HepG2 (cell line): ENCODE data around the gene MAST1. TPM values are rescaled to one million over a fixed set of nuclear protein-coding genes. Genes with fewer than 3 reads are reported as not detected.

Experiments
- CBX5 ChIP-seq: sonication (generic); formaldehyde crosslinking; IDR thresholded peaks from 2 replicates; pipeline ENCODE4 v1.4.0; 2020; ENCODE audit warnings: missing genetic modification reagents, borderline replicate concordance
- GPN1 ChIP-seq: sonication (generic); formaldehyde crosslinking; IDR thresholded peaks from 2 replicates; pipeline ENCODE4 v1.5.1; 2020; ENCODE audit warnings: missing genetic modification reagents, borderline replicate concordance
- NFKBIZ ChIP-seq: IDR thresholded peaks from 2 replicates; pipeline ENCODE4 v1.6.1; 2018; ENCODE audit warnings: missing genetic modification reagents, missing compliant biosample characterization
- SYNCRIP ChIP-seq: fragments of 200-400 bp; formaldehyde crosslinking; IDR thresholded peaks from 2 replicates; pipeline ENCODE4 v1.6.1; 2018; ENCODE audit warnings: mild to moderate bottlenecking, low read depth, low read length; ENCODE audit not compliant: insufficient read depth
- ZNF619 ChIP-seq: sonication (generic); formaldehyde crosslinking; IDR thresholded peaks from 2 replicates; pipeline ENCODE4 v1.4.0; 2020; ENCODE audit warnings: mild to moderate bottlenecking, missing genetic modification reagents
- ZNF879 ChIP-seq: sonication (generic); formaldehyde crosslinking; IDR thresholded peaks from 2 replicates; pipeline ENCODE4 v1.8.1; 2023; ENCODE audit warnings: missing genetic modification reagents
- polyA plus RNA-seq, 8 experiments: library from polyadenylated mRNA; depleted of rRNA in 3 of 8; stranded (reverse) in 7 of 8; unstranded in 1 of 8; fragments of >200 nt; fragmentation: Illumina TruSeq in 4 of 8; extraction: Trizol in 4 of 8; gene quantifications; 2 replicates each; pipeline versions ENCODE4 v1.2.1 to v1.2.3, GENCODE V29; 2011 to 2016; ENCODE audit warnings: low read depth in 4 of 8, missing spikeins in 1 of 8, mixed read lengths in 1 of 8; ENCODE audit not compliant: insufficient read depth in 1 of 8
- total RNA-seq, 5 experiments: library from RNA; depleted of rRNA; stranded (reverse); fragments of >200 nt; fragmentation: Illumina TruSeq; extraction: Trizol; gene quantifications; 2 replicates each; pipeline ENCODE4 v1.2.3, GENCODE V29; 2016; ENCODE audit warnings: low read depth in 1 of 5
- TF ChIP-seq, protein P1 (sequence below): IDR thresholded peaks from 2 replicates; pipeline ENCODE4 v1.6.1; 2018; ENCODE audit warnings: missing genetic modification reagents, mild to moderate bottlenecking, missing compliant biosample characterization
- TF ChIP-seq, protein P2 (sequence below): sonication (generic); formaldehyde crosslinking; IDR thresholded peaks from 2 replicates; pipeline ENCODE4 v1.8.0; 2022; ENCODE audit warnings: mild to moderate bottlenecking, missing genetic modification reagents; ENCODE audit not compliant: insufficient replicate concordance
- TF ChIP-seq, protein P3 (sequence below): sonication (generic); formaldehyde crosslinking; IDR thresholded peaks from 2 replicates; pipeline ENCODE4 v1.8.1; 2023; ENCODE audit warnings: mild to moderate bottlenecking, inconsistent platforms, moderate library complexity, missing genetic modification reagents, borderline replicate concordance
- TF ChIP-seq, protein P4 (sequence below): sonication (generic); formaldehyde crosslinking; IDR thresholded peaks from 2 replicates; pipeline ENCODE4 v1.8.0; 2022; ENCODE audit warnings: missing genetic modification reagents, mild to moderate bottlenecking, moderate library complexity, borderline replicate concordance
- TF ChIP-seq, protein P5 (sequence below): sonication (generic); formaldehyde crosslinking; IDR thresholded peaks from 2 replicates; pipeline ENCODE4 v1.4.0; 2020; ENCODE audit warnings: mild to moderate bottlenecking, low read depth, missing genetic modification reagents
- TF ChIP-seq, protein P6 (sequence below): sonication (generic); formaldehyde crosslinking; IDR thresholded peaks from 2 replicates; pipeline ENCODE4 v1.4.0; 2020; ENCODE audit warnings: mild to moderate bottlenecking, missing genetic modification reagents
- TF ChIP-seq, protein P7 (sequence below): sonication (generic); formaldehyde crosslinking; IDR thresholded peaks from 2 replicates; pipeline ENCODE4 v1.4.0; 2020; ENCODE audit warnings: missing genetic modification reagents, borderline replicate concordance

Gene MAST1
- total and polyA plus RNA-seq, 2 of the 13 experiments (the other 11 are each of a cell fraction or from before 2014, with no cell fraction given) = 0.73 to 4.7 TPM

DNA sequence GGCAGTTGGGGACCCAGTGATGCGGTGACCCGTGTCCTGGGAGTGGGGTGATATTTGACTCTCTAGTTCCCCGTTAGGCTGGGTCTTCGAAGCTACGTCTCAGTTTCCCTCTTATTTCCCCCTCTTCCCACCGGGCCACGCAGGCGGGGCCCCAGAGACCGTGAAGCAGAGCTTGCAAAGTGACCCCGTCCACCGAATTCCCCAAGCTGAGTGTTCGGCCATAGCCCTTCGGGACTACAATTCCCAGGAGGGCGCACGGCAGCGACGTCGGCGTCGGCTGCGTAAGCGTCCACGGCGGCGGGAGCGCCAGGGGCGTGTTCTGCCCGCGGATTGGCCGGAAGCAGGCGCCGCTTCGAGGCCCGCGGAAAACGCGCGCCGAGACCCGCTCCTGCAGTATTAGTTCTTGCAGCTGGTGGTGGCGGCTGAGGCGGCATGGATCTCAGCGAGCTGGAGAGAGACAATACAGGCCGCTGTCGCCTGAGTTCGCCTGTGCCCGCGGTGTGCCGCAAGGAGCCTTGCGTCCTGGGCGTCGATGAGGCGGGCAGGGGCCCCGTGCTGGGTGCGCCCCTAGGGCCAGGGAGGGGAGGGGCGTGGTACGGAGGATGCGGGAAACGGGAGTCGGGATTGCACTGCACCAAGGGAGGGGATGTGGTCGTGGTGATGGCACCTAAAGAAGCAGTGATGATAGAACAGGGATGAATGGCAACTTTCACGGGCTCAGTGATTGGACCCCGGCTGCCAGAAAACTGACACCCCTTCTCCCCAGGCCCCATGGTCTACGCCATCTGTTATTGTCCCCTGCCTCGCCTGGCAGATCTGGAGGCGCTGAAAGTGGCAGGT, 31.9 kb upstream of the MAST1 start, which contains the start of gene RNASEH2A (continued):
- TF ChIP-seq, protein P1, sequence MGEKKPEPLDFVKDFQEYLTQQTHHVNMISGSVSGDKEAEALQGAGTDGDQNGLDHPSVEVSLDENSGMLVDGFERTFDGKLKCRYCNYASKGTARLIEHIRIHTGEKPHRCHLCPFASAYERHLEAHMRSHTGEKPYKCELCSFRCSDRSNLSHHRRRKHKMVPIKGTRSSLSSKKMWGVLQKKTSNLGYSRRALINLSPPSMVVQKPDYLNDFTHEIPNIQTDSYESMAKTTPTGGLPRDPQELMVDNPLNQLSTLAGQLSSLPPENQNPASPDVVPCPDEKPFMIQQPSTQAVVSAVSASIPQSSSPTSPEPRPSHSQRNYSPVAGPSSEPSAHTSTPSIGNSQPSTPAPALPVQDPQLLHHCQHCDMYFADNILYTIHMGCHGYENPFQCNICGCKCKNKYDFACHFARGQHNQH (CRISPR knock-in tag) = peak; percentile 41; the same call in 1 of the 2 replicates
- TF ChIP-seq, protein P2, sequence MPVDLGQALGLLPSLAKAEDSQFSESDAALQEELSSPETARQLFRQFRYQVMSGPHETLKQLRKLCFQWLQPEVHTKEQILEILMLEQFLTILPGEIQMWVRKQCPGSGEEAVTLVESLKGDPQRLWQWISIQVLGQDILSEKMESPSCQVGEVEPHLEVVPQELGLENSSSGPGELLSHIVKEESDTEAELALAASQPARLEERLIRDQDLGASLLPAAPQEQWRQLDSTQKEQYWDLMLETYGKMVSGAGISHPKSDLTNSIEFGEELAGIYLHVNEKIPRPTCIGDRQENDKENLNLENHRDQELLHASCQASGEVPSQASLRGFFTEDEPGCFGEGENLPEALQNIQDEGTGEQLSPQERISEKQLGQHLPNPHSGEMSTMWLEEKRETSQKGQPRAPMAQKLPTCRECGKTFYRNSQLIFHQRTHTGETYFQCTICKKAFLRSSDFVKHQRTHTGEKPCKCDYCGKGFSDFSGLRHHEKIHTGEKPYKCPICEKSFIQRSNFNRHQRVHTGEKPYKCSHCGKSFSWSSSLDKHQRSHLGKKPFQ (CRISPR knock-in tag) = no peak
- TF ChIP-seq GPN1 = no peak
- no peak for TF ChIP-seq ZNF619
- TF ChIP-seq, protein P3, sequence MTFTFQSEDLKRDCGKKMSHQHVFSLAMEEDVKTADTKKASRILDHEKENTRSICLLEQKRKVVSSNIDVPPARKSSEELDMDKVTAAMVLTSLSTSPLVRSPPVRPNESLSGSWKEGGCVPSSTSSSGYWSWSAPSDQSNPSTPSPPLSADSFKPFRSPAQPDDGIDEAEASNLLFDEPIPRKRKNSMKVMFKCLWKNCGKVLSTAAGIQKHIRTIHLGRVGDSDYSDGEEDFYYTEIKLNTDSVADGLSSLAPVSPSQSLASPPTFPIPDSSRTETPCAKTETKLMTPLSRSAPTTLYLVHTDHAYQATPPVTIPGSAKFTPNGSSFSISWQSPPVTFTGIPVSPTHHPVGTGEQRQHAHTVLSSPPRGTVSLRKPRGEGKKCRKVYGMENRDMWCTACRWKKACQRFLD (CRISPR knock-in tag) = 0 out of 2 replicates have a peak, but pooled peaks have one; percentile 85
- no peak for TF ChIP-seq NFKBIZ
- TF ChIP-seq, protein P4, sequence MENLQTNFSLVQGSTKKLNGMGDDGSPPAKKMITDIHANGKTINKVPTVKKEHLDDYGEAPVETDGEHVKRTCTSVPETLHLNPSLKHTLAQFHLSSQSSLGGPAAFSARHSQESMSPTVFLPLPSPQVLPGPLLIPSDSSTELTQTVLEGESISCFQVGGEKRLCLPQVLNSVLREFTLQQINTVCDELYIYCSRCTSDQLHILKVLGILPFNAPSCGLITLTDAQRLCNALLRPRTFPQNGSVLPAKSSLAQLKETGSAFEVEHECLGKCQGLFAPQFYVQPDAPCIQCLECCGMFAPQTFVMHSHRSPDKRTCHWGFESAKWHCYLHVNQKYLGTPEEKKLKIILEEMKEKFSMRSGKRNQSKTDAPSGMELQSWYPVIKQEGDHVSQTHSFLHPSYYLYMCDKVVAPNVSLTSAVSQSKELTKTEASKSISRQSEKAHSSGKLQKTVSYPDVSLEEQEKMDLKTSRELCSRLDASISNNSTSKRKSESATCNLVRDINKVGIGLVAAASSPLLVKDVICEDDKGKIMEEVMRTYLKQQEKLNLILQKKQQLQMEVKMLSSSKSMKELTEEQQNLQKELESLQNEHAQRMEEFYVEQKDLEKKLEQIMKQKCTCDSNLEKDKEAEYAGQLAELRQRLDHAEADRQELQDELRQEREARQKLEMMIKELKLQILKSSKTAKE (CRISPR knock-in tag) = no peak; the same call in 1 of the 2 replicates
- TF ChIP-seq, protein P5, sequence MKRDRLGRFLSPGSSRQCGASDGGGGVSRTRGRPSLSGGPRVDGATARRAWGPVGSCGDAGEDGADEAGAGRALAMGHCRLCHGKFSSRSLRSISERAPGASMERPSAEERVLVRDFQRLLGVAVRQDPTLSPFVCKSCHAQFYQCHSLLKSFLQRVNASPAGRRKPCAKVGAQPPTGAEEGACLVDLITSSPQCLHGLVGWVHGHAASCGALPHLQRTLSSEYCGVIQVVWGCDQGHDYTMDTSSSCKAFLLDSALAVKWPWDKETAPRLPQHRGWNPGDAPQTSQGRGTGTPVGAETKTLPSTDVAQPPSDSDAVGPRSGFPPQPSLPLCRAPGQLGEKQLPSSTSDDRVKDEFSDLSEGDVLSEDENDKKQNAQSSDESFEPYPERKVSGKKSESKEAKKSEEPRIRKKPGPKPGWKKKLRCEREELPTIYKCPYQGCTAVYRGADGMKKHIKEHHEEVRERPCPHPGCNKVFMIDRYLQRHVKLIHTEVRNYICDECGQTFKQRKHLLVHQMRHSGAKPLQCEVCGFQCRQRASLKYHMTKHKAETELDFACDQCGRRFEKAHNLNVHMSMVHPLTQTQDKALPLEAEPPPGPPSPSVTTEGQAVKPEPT (CRISPR knock-in tag) = peak; percentile 74; the same call in 1 of the 2 replicates
- TF ChIP-seq, protein P6, sequence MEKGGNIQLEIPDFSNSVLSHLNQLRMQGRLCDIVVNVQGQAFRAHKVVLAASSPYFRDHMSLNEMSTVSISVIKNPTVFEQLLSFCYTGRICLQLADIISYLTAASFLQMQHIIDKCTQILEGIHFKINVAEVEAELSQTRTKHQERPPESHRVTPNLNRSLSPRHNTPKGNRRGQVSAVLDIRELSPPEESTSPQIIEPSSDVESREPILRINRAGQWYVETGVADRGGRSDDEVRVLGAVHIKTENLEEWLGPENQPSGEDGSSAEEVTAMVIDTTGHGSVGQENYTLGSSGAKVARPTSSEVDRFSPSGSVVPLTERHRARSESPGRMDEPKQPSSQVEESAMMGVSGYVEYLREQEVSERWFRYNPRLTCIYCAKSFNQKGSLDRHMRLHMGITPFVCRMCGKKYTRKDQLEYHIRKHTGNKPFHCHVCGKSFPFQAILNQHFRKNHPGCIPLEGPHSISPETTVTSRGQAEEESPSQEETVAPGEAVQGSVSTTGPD (CRISPR knock-in tag) = no peak
- TF ChIP-seq, protein P7, sequence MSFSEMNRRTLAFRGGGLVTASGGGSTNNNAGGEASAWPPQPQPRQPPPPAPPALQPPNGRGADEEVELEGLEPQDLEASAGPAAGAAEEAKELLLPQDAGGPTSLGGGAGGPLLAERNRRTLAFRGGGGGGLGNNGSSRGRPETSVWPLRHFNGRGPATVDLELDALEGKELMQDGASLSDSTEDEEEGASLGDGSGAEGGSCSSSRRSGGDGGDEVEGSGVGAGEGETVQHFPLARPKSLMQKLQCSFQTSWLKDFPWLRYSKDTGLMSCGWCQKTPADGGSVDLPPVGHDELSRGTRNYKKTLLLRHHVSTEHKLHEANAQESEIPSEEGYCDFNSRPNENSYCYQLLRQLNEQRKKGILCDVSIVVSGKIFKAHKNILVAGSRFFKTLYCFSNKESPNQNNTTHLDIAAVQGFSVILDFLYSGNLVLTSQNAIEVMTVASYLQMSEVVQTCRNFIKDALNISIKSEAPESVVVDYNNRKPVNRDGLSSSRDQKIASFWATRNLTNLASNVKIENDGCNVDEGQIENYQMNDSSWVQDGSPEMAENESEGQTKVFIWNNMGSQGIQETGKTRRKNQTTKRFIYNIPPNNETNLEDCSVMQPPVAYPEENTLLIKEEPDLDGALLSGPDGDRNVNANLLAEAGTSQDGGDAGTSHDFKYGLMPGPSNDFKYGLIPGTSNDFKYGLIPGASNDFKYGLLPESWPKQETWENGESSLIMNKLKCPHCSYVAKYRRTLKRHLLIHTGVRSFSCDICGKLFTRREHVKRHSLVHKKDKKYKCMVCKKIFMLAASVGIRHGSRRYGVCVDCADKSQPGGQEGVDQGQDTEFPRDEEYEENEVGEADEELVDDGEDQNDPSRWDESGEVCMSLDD (CRISPR knock-in tag) = 0 out of 2 replicates have a peak, but pooled peaks have one; percentile 38
- no peak for TF ChIP-seq SYNCRIP
- TF ChIP-seq CBX5 (CRISPR knock-in tag) = 0 out of 2 replicates have a peak, but pooled peaks have one; percentile 46
- TF ChIP-seq ZNF879 (CRISPR knock-in tag) = peak; percentile 82; the same call in 1 of the 2 replicates
